ENCODE data around the gene SLC25A39.
"Not testable (repeated sequence)": the region's sequence is repeated elsewhere in the genome, so short reads cannot be mapped to it uniquely, and the experiment has no call there.

The SLC25A39 gene, protein sequence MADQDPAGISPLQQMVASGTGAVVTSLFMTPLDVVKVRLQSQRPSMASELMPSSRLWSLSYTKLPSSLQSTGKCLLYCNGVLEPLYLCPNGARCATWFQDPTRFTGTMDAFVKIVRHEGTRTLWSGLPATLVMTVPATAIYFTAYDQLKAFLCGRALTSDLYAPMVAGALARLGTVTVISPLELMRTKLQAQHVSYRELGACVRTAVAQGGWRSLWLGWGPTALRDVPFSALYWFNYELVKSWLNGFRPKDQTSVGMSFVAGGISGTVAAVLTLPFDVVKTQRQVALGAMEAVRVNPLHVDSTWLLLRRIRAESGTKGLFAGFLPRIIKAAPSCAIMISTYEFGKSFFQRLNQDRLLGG

DNA sequence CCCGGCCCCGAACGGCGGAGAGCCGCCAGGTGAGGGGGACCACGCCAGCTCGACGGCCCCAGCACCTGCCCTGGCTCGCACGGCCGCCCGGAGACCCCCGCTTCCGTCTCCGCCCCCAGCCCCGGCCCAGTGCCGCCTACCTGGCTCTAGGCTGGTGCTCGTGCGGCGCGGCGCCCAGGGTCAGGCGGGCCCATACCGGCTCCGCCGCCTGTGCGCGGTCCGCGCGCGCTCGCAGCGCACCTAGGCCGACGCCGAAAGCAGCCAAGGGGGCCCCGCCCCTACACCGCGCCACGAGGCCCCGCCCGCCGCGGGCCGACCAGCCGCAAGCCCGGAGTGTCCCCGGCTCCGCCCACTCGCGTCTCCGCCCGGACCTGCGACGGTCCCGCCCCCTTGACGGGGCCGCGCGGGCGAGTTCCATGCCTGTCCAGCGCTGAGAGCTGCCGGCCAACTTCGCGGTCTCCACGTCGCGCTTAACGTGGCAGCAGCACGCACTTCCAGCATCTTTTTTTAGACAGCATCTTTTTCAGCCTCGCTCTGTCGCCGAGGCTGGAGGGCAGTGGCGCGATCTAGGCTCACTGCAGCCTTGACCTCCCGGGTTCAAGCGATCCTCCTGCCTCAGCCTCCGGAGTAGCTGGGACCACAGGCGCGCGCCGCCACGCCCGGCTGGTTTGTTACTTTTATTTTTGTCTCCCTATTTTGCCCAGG lies at the start of gene SLC25A39:
Gene SLC25A39 (minus strand): TSS at position 253 of the 705 bp plus-strand sequence. CDS start 1,261 bp downstream, outside the sequence.
- peak; percentile 95 to 98 for DNase-seq
- Mint-ChIP-seq H3K27me3 (no peaks in the 10 kb centered on the region), H3K4me1 (peaks cover 37% of the 10 kb centered on the region), H3K4me3 (peak within 1 kb of the TSS; percentile 96 to 97), H3K27ac (peak within 1 kb of the TSS; percentile 95 to 97), H3K9me3 (no peaks in the 10 kb centered on the region)
- peak; percentile 83 for ATAC-seq

DNA sequence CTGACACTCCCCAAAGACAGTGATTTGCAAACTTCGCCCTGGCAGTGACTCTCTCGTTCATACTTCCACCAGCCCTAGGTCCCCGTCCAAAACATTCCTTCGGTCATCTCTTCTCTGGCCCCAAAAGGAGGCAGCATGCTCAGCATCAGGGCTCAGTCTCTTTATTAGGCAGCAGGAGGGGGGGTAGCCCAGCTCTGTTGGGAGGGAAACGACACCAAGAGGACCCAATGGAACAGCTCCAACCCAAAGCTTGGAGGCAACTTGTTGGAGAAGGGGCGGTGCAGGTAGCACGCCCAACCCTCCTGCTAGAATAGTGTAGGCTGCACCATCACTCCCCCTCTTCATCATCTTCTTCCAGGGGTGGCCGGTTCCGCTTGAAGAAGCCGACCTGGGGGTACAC lies 47.4 kb upstream of the SLC25A39 start:
- peaks cover 48% of the 10 kb centered on the region for H3K27me3 Mint-ChIP-seq
- H3K9me3 Mint-ChIP-seq = no peaks in the 10 kb centered on the region
- H3K27ac Mint-ChIP-seq = peak overlapping the region in 1 of 2 donors; percentile 14
- ATAC-seq = no peak
- DNase-seq = no peak
- H3K4me3 Mint-ChIP-seq = no peak overlapping the region
- peaks cover 11% of the 10 kb centered on the region for H3K4me1 Mint-ChIP-seq

DNA sequence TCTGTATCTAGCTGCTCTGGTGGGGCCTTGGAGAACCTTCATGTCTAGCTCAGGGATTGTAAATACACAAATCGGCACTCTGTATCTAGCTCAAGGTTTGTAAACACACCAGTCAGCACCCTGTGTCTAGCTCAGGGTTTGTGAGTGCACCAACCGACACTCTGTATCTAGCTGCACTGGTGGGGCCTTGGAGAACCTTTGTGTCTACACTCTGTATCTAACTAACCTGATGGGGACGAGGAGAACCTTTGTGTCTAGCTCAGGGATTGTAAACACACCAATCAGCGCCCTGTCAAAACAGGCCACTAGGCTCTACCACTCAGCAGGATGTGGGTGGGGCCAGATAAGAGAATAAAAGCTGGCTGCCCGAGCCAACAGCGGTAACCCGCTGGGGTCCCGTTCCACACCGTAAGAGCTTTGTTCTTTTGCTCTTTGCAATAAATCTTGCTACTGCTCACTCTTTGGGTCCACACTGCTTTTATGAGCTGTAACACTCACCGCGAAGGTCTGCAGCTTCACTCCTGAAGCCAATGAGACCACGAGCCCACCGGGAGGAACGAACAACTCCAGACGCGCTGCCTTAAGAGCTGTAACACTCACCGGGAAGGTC lies 44.9 kb upstream of the SLC25A39 start:
- not testable (repeated sequence) for DNase-seq, H3K9me3 Mint-ChIP-seq, H3K4me1 Mint-ChIP-seq, ATAC-seq, H3K27ac Mint-ChIP-seq
- peak overlapping the region; percentile 63 to 71 for H3K4me3 Mint-ChIP-seq
- H3K27me3 Mint-ChIP-seq = peaks cover 61% of the 10 kb centered on the region

DNA sequence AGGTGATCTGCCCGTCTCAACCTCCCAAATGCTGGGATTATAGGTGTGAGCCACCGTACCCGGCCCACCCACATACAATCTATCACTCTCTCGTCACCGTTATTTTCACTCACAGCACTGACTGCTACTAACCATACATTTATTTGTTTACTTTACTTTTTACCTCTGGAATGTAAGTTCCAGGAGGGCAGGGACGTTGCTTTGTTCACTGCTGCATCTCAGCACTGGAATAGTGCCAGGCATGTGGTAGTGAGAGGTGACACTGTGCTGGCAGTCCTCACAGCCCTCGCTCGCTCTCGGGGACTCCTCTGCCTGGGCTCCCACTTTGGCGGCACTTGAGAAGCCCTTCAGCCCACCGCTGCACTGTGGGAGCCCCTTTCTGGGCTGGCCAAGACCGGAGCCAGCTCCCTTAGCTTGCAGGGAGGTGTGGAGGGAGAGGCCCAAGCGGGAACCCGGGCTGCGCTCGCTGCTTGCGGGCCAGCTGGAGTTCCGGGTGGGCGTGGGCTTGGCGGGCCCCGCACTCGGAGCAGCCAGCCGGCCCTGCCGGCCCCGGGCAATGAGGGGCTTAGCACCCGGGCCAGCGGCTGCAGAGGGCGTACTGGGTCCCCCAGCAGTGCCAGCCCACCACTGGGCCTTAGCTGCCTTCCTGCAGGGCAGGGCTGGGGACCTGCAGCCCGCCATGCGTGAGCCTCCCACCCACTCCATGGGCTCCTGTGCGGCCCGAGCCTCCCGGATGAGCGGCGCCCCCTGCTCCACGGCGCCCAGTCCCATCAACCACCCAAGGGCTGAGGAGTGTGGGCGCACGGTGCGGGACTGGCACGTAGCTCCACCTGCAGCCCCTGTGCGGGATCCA lies 44.0 kb upstream of the SLC25A39 start:
- not testable (repeated sequence) for ATAC-seq, DNase-seq, H3K9me3 Mint-ChIP-seq, H3K4me3 Mint-ChIP-seq, H3K27ac Mint-ChIP-seq
- Mint-ChIP-seq H3K27me3 (peaks cover 56% of the 10 kb centered on the region), H3K4me1 (peaks cover 10% of the 10 kb centered on the region)

DNA sequence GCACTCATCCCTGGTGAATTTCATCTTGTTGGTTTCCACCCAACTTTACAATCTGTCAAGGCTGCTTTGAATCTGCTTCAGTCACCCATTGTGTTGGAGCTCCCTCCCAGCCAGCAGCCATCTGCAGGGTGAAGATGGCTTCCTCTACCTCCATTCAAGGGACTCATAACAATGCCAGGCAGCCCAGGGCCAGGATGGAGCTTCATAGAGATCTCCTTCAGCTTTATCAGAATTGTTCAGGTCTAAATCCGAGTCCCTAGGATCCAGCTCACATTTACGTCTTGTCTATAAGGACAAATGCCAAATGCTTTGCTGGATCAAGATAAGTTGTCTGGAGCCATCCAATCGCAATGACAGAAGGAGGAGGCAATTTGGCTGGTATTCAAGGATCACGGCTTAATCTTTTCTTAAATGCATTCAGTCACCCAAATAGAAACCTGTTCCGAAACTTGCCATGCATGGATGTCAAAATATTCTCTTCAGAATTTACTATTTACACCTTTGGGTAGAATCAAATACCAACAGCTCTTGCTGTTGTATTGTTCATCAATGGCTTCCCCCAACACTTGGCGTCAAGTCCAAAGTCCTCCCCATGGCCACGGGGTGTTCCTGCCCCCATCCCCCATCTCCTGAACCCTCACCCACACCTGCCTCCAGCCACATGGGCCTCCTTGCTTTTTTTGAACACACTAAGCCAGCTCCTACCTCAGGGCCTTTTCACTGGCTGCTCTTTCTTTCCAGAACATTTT lies 42.8 kb upstream of the SLC25A39 start:
- no peak overlapping the region for H3K4me3 Mint-ChIP-seq
- no peak for DNase-seq

DNA sequence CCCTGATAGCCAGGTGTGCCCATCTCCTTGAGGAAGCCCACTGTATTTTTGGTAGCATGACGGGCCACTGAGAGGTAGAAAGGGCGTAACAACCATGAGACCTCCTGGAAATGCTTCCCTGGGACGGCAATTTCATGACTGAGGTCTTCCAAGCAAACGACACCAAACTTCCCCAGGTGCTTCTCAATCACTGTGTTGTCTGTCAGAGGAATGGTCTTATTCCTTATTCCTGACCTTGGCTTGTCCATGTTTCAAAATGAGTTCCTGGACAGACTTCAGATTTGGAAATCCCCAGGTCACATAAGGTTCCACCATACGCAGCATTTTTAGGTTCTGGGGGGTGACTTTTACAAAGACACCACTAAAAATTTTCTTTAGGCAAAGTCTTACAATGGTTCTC lies 40.4 kb upstream of the SLC25A39 start:
- peaks cover 10% of the 10 kb centered on the region for H3K4me1 Mint-ChIP-seq
- not testable (repeated sequence) for H3K9me3 Mint-ChIP-seq, H3K27ac Mint-ChIP-seq, DNase-seq, ATAC-seq
- peaks cover 51% of the 10 kb centered on the region for H3K27me3 Mint-ChIP-seq
- H3K4me3 Mint-ChIP-seq = peak overlapping the region in 1 of 2 donors; percentile 34

More for the DNA sequence above, 42.8 kb upstream of the SLC25A39 start:
- no peak overlapping the region for H3K27ac Mint-ChIP-seq
- peaks cover 62% of the 10 kb centered on the region for H3K27me3 Mint-ChIP-seq
- no peak for ATAC-seq
- H3K9me3 Mint-ChIP-seq = no peaks in the 10 kb centered on the region
- H3K4me1 Mint-ChIP-seq = peaks cover 10% of the 10 kb centered on the region

DNA sequence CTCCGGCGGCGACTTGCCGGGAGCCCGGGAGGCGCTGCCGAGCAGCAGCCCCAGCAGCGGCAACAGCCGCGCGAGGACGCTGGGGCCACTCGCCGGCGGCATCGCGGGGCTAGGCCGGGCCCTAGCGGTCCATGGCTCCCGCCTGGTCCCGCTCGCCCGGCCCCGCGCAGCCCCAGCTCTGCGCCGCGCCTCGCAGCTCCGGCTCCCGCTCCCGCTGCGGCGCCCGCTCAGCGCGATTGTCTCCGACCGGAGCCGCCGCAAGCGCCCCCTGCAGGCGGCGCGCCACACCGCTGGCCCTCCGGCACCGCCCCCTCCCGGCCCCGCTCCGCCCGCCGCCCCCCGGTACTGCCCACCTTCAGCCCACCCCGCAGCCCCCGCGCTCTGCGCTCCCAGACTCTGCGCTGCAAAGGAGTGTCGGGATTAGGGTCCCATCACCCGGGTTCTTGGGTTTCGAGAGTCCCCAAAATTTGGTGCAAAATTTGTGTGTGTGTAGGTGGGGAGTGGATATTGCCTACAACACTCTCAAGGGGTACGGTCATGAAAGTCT lies 39.1 kb upstream of the SLC25A39 start, which contains the start of gene FAM171A2:
Gene FAM171A2 (minus strand): TSS at position 241 of the 547 bp plus-strand sequence. CDS start 139 bp downstream, at position 102.
- Mint-ChIP-seq H3K9me3 (no peaks in the 10 kb centered on the region), H3K27me3 (peaks cover 51% of the 10 kb centered on the region), H3K27ac (no peak within 1 kb of the TSS), H3K4me1 (peaks cover 4% of the 10 kb centered on the region), H3K4me3 (peak within 1 kb of the TSS; percentile 72 to 75)
- peak; percentile 60 to 77 for DNase-seq
- peak; percentile 89 for ATAC-seq

DNA sequence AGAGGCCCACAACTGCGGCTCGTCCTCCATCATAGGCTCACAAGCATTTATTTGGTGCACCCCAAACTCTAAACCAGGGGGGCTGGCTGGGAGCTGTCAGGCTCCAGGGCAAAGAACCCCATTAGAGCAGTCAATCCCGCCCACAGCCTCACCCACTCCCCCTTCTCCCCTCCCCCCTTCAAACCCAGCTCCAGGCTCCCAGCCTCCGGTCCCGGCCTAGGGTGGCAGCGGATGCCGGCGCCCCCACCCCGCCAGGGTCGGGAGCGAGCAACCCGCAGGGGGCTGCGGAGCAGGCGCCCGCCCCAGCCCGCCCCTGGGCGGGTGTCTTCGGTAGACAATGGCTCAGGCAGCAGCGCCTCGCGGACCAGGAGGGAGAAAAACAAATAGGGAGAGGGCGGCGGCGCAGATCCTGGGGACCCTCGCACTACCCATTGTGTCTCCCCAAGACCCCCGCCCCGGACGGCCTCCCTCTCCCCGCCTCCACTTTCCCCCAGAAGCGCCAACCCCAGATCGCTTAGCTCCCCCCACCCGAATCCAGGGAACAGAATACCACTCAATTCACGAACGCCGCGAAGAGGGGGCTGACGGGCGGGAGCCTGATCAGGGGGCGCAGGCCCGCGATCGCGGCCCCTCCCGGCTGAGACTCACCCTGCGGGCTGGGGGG lies 38.5 kb upstream of the SLC25A39 start:
- no peak for DNase-seq
- H3K27ac Mint-ChIP-seq = no peak overlapping the region
- no peaks in the 10 kb centered on the region for H3K9me3 Mint-ChIP-seq
- peaks cover 4% of the 10 kb centered on the region for H3K4me1 Mint-ChIP-seq
- peak overlapping the region; percentile 72 to 75 for H3K4me3 Mint-ChIP-seq
- ATAC-seq = peak; percentile 53
- H3K27me3 Mint-ChIP-seq = peaks cover 51% of the 10 kb centered on the region

DNA sequence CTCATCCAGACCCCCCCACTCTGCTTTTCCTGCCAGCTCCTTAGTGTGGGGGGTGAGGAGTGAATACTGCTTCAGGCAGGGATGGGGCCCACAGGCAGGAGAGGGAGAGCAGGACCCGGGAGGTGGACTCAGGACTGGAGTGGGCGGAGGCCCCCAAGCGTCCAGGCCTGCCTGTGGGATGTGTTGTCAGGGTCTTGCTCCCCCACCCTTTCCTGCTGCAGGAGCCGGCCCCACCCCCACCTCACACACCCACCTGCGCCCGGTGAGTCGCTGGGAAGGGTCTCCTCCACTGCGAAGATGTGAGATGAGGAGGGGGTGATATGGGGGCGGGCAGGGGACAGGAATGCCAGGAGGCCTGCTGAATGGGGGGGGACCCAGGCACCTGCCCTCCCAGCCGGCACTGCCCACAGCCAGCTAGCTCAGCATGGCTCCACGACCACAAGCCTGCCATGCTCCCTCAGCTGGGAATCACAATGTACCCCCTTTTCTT lies 37.9 kb upstream of the SLC25A39 start:
- ATAC-seq (no peak), DNase-seq (no peak)
- H3K27me3 Mint-ChIP-seq = peaks cover 48% of the 10 kb centered on the region
- peaks cover 4% of the 10 kb centered on the region for H3K4me1 Mint-ChIP-seq
- no peaks in the 10 kb centered on the region for H3K9me3 Mint-ChIP-seq
- H3K4me3 Mint-ChIP-seq = peak overlapping the region in 1 of 2 donors; percentile 6
- no peak overlapping the region for H3K27ac Mint-ChIP-seq

DNA sequence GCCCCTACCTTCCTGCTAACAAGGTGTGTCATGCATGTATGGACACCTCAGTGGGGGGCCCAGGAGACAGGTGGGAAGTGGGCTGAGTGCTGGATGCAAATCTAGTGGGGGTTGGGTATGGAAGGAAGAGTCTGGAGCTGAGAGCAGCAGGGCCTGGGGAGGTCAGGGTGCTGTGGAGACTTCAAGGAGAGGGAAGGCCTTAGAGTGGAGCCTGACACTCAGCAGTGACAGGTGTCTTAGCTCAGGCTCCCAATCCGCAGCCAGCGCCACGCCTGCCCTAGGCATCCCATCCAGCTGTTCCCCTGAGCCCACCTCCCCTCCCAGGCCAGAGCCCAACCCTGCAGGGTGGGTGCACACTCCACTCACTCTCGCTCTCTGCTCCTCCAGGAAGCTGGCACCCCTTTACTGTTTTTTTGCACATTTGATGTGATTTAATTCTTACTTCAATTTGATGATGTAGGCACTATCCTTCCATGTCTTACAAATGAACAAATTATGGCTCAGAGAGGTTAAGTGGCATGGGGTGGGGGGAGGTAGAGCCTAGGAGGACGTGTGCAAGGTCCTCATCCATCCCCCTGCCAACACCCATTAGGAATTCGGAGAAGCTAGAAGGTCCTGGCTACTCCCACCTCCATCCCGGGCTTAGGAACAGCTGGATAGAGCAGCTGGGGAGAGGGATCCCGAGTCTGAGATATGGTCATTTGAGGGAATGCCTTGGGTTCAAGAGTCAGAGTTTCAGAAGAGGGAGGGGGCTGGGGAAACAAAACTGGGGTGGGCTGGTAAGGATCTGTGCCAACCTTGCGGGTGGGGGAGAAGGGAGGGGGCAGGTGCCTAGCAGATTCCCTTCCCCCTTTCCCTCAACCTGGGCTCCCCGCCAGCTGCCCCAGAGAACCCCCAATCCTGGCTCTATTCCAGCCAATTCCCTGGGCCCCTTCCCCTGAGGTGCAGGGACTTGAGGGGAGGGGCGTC lies 37.0 kb upstream of the SLC25A39 start:
- no peaks in the 10 kb centered on the region for H3K9me3 Mint-ChIP-seq
- no peak for ATAC-seq
- no peak overlapping the region for H3K27ac Mint-ChIP-seq
- peaks cover 39% of the 10 kb centered on the region for H3K27me3 Mint-ChIP-seq
- peaks cover 4% of the 10 kb centered on the region for H3K4me1 Mint-ChIP-seq
- DNase-seq = no peak
- H3K4me3 Mint-ChIP-seq = no peak overlapping the region

DNA sequence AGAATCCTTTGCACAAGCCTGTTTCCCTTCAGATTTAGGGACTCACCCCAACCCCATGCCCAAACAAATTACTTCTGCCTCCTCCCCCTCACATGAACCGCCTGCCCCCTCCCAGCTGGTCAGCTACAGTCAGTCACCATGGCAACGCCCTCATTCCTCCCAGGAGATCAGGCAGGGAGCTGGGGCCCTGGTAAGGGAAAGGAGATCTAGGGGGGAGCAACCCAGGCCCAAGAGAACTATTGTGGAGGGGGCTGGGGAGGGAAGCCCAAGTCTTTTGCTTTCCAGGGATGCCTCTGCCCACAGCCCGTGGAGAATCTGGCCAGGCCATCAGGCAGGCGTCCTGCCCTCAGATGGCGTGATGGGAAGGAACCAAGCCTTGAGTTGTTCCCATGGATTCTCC lies 36.2 kb upstream of the SLC25A39 start:
- no peak overlapping the region for H3K27ac Mint-ChIP-seq
- peaks cover 31% of the 10 kb centered on the region for H3K27me3 Mint-ChIP-seq
- no peaks in the 10 kb centered on the region for H3K9me3 Mint-ChIP-seq
- ATAC-seq (no peak), DNase-seq (no peak)
- peaks cover 4% of the 10 kb centered on the region for H3K4me1 Mint-ChIP-seq
- H3K4me3 Mint-ChIP-seq = no peak overlapping the region

DNA sequence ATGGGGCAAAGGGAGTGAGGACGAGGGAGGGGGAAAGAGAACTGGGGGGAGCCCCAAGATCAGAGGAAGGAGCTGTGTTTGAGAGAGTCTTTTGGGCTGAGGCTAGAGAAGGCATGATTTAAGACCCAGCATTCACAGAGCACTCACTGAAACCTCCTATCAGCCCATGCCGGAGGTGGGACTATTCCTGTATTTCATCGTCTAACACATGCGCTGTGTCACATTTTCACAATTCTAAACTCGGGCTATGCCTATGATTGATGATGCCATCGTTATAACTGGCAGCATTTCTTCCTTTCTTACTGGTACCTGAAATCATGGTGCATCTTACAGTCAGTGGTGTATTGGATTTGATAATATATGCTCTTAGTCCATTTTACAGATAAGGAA lies 35.5 kb upstream of the SLC25A39 start:
- ATAC-seq (no peak), DNase-seq (no peak)
- no peak overlapping the region for H3K4me3 Mint-ChIP-seq
- peaks cover 4% of the 10 kb centered on the region for H3K4me1 Mint-ChIP-seq
- no peak overlapping the region for H3K27ac Mint-ChIP-seq
- H3K27me3 Mint-ChIP-seq = peaks cover 24% of the 10 kb centered on the region
- H3K9me3 Mint-ChIP-seq = no peaks in the 10 kb centered on the region
